ENCODE results near the gene SNAI3.

Gene SNAI3

DNA sequence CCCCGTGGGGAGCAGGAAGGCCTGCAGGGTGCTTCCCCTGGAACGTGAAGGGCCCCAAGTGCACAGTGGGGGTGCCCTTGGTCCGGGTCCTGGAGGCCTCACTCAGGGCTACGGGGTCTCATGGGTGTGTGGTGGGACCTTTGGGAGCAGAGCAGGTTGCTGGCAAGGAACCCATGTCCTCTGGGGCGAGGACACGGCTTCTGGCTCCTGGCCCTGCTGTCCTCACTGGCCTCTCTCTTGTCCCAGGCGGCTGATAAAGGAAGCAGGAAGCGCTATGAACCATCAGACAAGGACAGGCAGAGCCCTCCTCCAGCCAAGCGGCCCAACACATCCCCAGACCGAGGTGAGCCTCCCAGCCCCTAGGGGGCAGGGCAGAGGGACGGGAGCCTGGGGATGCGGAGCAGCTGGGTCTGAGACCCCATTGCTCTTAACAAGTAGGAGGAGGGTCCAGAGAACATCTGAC is 57.8 kb downstream of the SNAI3 start:
- peak; percentile 42 for TF ChIP-seq CTCF (IDR thresholded peaks at IDR 0.05; ENCODE audit: low read length, missing control alignments)
- DNase-seq (ENCODE audit: low read depth) = no peak
- no peak overlapping the region for H3K4me3 ChIP-seq (replicated peaks; ENCODE audit: low read depth, low read length)
